Measurements from ENCODE around the gene PATZ1.
A peak's percentile ranks its signal among the peaks of the same experiment; 100 is the strongest.

Gene PATZ1

GRCh38 chr22:31291481-31292235 lies 54.5 kb downstream of the PATZ1 start:
- TF ChIP-seq REST (IDR thresholded peaks at IDR 0.05; ENCODE audit: insufficient read depth in 1 of 2, low read depth in 2 of 2, low read length in 2 of 2) (no peak), TAF1 (IDR thresholded peaks at IDR 0.05; ENCODE audit: borderline replicate concordance, insufficient read depth, low read length) (no peak), FOXP2 (optimal IDR thresholded peaks at IDR 0.05; ENCODE audit: borderline replicate concordance, extremely low read depth, extremely low read length, insufficient read depth) (no peak), SIN3A (IDR thresholded peaks at IDR 0.05; ENCODE audit: borderline replicate concordance, insufficient read depth, low read length) (no peak), POLR2AphosphoS5 (IDR thresholded peaks at IDR 0.05; ENCODE audit: low read depth, low read length) (no peak)

- TF ChIP-seq FOXP2 (optimal IDR thresholded peaks at IDR 0.05; ENCODE audit: borderline replicate concordance, extremely low read depth, extremely low read length, insufficient read depth), result peak; percentile 99
- TF ChIP-seq TAF1 (IDR thresholded peaks at IDR 0.05; ENCODE audit: borderline replicate concordance, insufficient read depth, low read length), result no peak
These were observed 55.4 kb downstream of the PATZ1 start for GRCh38 chr22:31290494-31291471.

GRCh38 chr22:31289344-31289743 lies 56.8 kb downstream of the PATZ1 start:
- TF ChIP-seq SIN3A (IDR thresholded peaks at IDR 0.05; ENCODE audit: borderline replicate concordance, insufficient read depth, low read length) (no peak), TAF1 (IDR thresholded peaks at IDR 0.05; ENCODE audit: borderline replicate concordance, insufficient read depth, low read length) (no peak), POLR2AphosphoS5 (IDR thresholded peaks at IDR 0.05; ENCODE audit: low read depth, low read length) (no peak), FOXP2 (optimal IDR thresholded peaks at IDR 0.05; ENCODE audit: borderline replicate concordance, extremely low read depth, extremely low read length, insufficient read depth) (no peak)

GRCh38 chr22:31288496-31289240 lies 57.5 kb downstream of the PATZ1 start:
- TF ChIP-seq FOXP2 (optimal IDR thresholded peaks at IDR 0.05; ENCODE audit: borderline replicate concordance, extremely low read depth, extremely low read length, insufficient read depth) (no peak), SIN3A (IDR thresholded peaks at IDR 0.05; ENCODE audit: borderline replicate concordance, insufficient read depth, low read length) (no peak), TAF1 (IDR thresholded peaks at IDR 0.05; ENCODE audit: borderline replicate concordance, insufficient read depth, low read length) (no peak), REST (IDR thresholded peaks at IDR 0.05; ENCODE audit: insufficient read depth in 1 of 2, low read depth in 2 of 2, low read length in 2 of 2) (no peak)

- TF ChIP-seq FOXP2 (optimal IDR thresholded peaks at IDR 0.05; ENCODE audit: borderline replicate concordance, extremely low read depth, extremely low read length, insufficient read depth), result no peak
- TF ChIP-seq TAF1 (IDR thresholded peaks at IDR 0.05; ENCODE audit: borderline replicate concordance, insufficient read depth, low read length), result no peak
- no peak for TF ChIP-seq SIN3A (IDR thresholded peaks at IDR 0.05; ENCODE audit: borderline replicate concordance, insufficient read depth, low read length)
- no peak for TF ChIP-seq POLR2AphosphoS5 (IDR thresholded peaks at IDR 0.05; ENCODE audit: low read depth, low read length)
- TF ChIP-seq REST (IDR thresholded peaks at IDR 0.05; ENCODE audit: insufficient read depth in 1 of 2, low read depth in 2 of 2, low read length in 2 of 2), result no peak
These were observed 58.2 kb downstream of the PATZ1 start for GRCh38 chr22:31287818-31288495.

Data from PFSK-1 (cell line).